GM12878 (cell line): ENCODE measurements around the gene FCRLB. TPM values are rescaled to one million over a fixed set of nuclear protein-coding genes. Genes with fewer than 3 reads are reported as not detected.

ENCODE experiments used
- BCLAF1 ChIP-seq: fragments of 450-650 bp; IDR thresholded peaks from 2 replicates; pipeline ENCODE4 v1.6.1; 2017; ENCODE audit warnings: antibody characterized with exemption, mild to moderate bottlenecking, moderate library complexity
- BMI1 ChIP-seq: fragments of 450-650 bp; IDR thresholded peaks from 2 replicates; pipeline ENCODE4 v1.6.1; 2016; ENCODE audit warnings: mild to moderate bottlenecking, moderate library complexity, borderline replicate concordance
- FOXK2 ChIP-seq: fragments of 450-650 bp; IDR thresholded peaks from 2 replicates; pipeline ENCODE4 v1.6.1; 2017; ENCODE audit warnings: mild to moderate bottlenecking, moderate library complexity
- RCOR1 ChIP-seq: conservative IDR thresholded peaks from 2 replicates; pipeline ENCODE4 v1.6.1; 2012; ENCODE audit warnings: low read depth, low read length, improper control_type of control experiment
- RUNX3 ChIP-seq: IDR thresholded peaks from 2 replicates; pipeline ENCODE4 v1.6.1; 2012; ENCODE audit warnings: low read length, inconsistent platforms
- USF1 ChIP-seq: IDR thresholded peaks from 2 replicates; pipeline ENCODE4 v1.6.1; 2011; ENCODE audit warnings: borderline replicate concordance, low read depth, mild to moderate bottlenecking, moderate library complexity, mixed read lengths, low read length; ENCODE audit not compliant: insufficient read depth; ENCODE audit errors: extremely low read length
- ZNF207 ChIP-seq: fragments of 450-650 bp; IDR thresholded peaks from 2 replicates; pipeline ENCODE4 v1.6.1; 2014; ENCODE audit warnings: antibody characterized with exemption, mild to moderate bottlenecking, borderline replicate concordance
- ZNF24 ChIP-seq: fragments of 450-650 bp; IDR thresholded peaks from 2 replicates; pipeline ENCODE4 v1.6.1; 2017; ENCODE audit warnings: antibody characterized with exemption, mild to moderate bottlenecking
- polyA plus RNA-seq, 11 experiments: library from polyadenylated mRNA; depleted of rRNA in 4 of 11; unstranded in 6 of 11; stranded (reverse) in 5 of 11; fragments of >200 nt; fragmentation: Nextera tagmentation in 4 of 11; fragmentation: Illumina TruSeq in 1 of 11; extraction: Ambion mirVana in 4 of 11; extraction: Trizol in 1 of 11; gene quantifications; 1 replicate in 1 of 11; 2 replicates in 10 of 11; pipeline versions ENCODE4 v1.2.1 to v1.2.3, GENCODE V29; 2011 to 2016; ENCODE audit warnings: inconsistent platforms in 2 of 11, missing spikeins in 2 of 11, low read depth in 1 of 11
- total RNA-seq, 4 experiments: library from RNA; depleted of rRNA in 3 of 4; stranded (reverse); fragments of >200 nt in 3 of 4; fragmentation: Illumina TruSeq in 1 of 4; extraction: Trizol in 1 of 4; gene quantifications; 2 replicates each; pipeline versions ENCODE4 v1.2.1 to v1.2.3, GENCODE V29; 2013 to 2021
- TF ChIP-seq, protein P1 (sequence below): fragments of 450-650 bp; IDR thresholded peaks from 2 replicates; pipeline ENCODE4 v1.6.1; 2018; ENCODE audit warnings: borderline replicate concordance, mild to moderate bottlenecking; ENCODE audit not compliant: partially characterized antibody
- TF ChIP-seq, protein P2 (sequence below): fragments of 150-350 bp; IDR thresholded peaks from 2 replicates; pipeline ENCODE4 v1.6.1; 2014; ENCODE audit warnings: mild to moderate bottlenecking, low read depth, low read length

FCRLB gene
- total and polyA plus RNA-seq, 10 of the 15 experiments (the other 5 are each of a cell fraction or from before 2014, with no cell fraction given): 0.55 to 11.7 (median 5.6) TPM

GRCh38 chr1:161730050-161730564, 8.8 kb downstream of the FCRLB start (continued):
- TF ChIP-seq, protein P1, sequence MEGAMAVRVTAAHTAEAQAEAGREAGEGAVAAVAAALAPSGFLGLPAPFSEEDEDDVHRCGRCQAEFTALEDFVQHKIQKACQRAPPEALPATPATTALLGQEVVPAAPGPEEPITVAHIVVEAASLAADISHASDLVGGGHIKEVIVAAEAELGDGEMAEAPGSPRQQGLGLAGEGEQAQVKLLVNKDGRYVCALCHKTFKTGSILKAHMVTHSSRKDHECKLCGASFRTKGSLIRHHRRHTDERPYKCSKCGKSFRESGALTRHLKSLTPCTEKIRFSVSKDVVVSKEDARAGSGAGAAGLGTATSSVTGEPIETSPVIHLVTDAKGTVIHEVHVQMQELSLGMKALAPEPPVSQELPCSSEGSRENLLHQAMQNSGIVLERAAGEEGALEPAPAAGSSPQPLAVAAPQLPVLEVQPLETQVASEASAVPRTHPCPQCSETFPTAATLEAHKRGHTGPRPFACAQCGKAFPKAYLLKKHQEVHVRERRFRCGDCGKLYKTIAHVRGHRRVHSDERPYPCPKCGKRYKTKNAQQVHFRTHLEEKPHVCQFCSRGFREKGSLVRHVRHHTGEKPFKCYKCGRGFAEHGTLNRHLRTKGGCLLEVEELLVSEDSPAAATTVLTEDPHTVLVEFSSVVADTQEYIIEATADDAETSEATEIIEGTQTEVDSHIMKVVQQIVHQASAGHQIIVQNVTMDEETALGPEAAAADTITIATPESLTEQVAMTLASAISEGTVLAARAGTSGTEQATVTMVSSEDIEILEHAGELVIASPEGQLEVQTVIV: no peak
- TF ChIP-seq ZNF24 (no peak), RCOR1 (no peak), BMI1 (no peak), BCLAF1 (no peak), FOXK2 (no peak), RUNX3 (peak; percentile 58), USF1 (no peak), ZNF207 (no peak)
- TF ChIP-seq, protein P2, sequence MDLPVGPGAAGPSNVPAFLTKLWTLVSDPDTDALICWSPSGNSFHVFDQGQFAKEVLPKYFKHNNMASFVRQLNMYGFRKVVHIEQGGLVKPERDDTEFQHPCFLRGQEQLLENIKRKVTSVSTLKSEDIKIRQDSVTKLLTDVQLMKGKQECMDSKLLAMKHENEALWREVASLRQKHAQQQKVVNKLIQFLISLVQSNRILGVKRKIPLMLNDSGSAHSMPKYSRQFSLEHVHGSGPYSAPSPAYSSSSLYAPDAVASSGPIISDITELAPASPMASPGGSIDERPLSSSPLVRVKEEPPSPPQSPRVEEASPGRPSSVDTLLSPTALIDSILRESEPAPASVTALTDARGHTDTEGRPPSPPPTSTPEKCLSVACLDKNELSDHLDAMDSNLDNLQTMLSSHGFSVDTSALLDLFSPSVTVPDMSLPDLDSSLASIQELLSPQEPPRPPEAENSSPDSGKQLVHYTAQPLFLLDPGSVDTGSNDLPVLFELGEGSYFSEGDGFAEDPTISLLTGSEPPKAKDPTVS: no peak
- TF ChIP-seq, all 136 proteins: peak for 10
